HepG2 (cell line): ENCODE data around the gene SLC23A3. TPM values are rescaled to one million over a fixed set of nuclear protein-coding genes. Genes with fewer than 3 reads are reported as not detected.

Experiments
- ARID5B ChIP-seq: IDR thresholded peaks from 2 replicates; pipeline ENCODE4 v1.4.0; 2020; ENCODE audit warnings: mild to moderate bottlenecking, missing genetic modification reagents
- BCL6 ChIP-seq: IDR thresholded peaks from 2 replicates; pipeline ENCODE4 v1.6.1; 2016; ENCODE audit warnings: missing genetic modification reagents, missing compliant biosample characterization
- DNMT3B ChIP-seq: conservative IDR thresholded peaks from 2 replicates; pipeline ENCODE4 v1.6.1; 2016; ENCODE audit warnings: missing biosample characterization, control low read depth
- FOXO1 ChIP-seq: sonication (generic); formaldehyde crosslinking; IDR thresholded peaks from 2 replicates; pipeline ENCODE4 v1.4.0; 2020; ENCODE audit warnings: missing genetic modification reagents
- GZF1 ChIP-seq: sonication (generic); formaldehyde crosslinking; IDR thresholded peaks from 2 replicates; pipeline ENCODE4 v1.5.1; 2020; ENCODE audit warnings: mild to moderate bottlenecking, missing genetic modification reagents
- MTF1 ChIP-seq: sonication (generic); formaldehyde crosslinking; IDR thresholded peaks from 2 replicates; pipeline ENCODE4 v1.5.0; 2020; ENCODE audit warnings: missing genetic modification reagents
- SETDB1 ChIP-seq: sonication (generic); formaldehyde crosslinking; IDR thresholded peaks from 2 replicates; pipeline ENCODE4 v1.5.1; 2020; ENCODE audit warnings: missing genetic modification reagents, mild to moderate bottlenecking, borderline replicate concordance
- TBX2 ChIP-seq: sonication (generic); formaldehyde crosslinking; IDR thresholded peaks from 2 replicates; pipeline ENCODE4 v1.5.0; 2020; ENCODE audit warnings: missing genetic modification reagents, mild to moderate bottlenecking, borderline replicate concordance
- ZBTB2 ChIP-seq: sonication (generic); formaldehyde crosslinking; IDR thresholded peaks from 2 replicates; pipeline ENCODE4 v1.8.0; 2022; ENCODE audit warnings: low read depth, missing genetic modification reagents
- ZBTB44 ChIP-seq: sonication (generic); formaldehyde crosslinking; IDR thresholded peaks from 2 replicates; pipeline ENCODE4 v1.4.0; 2020; ENCODE audit warnings: missing genetic modification reagents
- ZNF549 ChIP-seq: sonication (generic); formaldehyde crosslinking; IDR thresholded peaks from 2 replicates; pipeline ENCODE4 v1.5.0; 2020; ENCODE audit warnings: missing genetic modification reagents
- polyA plus RNA-seq, 8 experiments: library from polyadenylated mRNA; depleted of rRNA in 3 of 8; stranded (reverse) in 7 of 8; unstranded in 1 of 8; fragments of >200 nt; fragmentation: Illumina TruSeq in 4 of 8; extraction: Trizol in 4 of 8; gene quantifications; 2 replicates each; pipeline versions ENCODE4 v1.2.1 to v1.2.3, GENCODE V29; 2011 to 2016; ENCODE audit warnings: low read depth in 4 of 8, missing spikeins in 1 of 8, mixed read lengths in 1 of 8; ENCODE audit not compliant: insufficient read depth in 1 of 8
- total RNA-seq, 5 experiments: library from RNA; depleted of rRNA; stranded (reverse); fragments of >200 nt; fragmentation: Illumina TruSeq; extraction: Trizol; gene quantifications; 2 replicates each; pipeline ENCODE4 v1.2.3, GENCODE V29; 2016; ENCODE audit warnings: low read depth in 1 of 5
- TF ChIP-seq, protein P1 (sequence below): sonication (generic); formaldehyde crosslinking; IDR thresholded peaks from 2 replicates; pipeline ENCODE4 v1.4.0; 2020; ENCODE audit warnings: missing genetic modification reagents, borderline replicate concordance
- TF ChIP-seq, protein P2 (sequence below): sonication (generic); formaldehyde crosslinking; IDR thresholded peaks from 2 replicates; pipeline ENCODE4 v1.4.0; 2020; ENCODE audit warnings: missing genetic modification reagents

The SLC23A3 gene
- total and polyA plus RNA-seq, 2 of the 13 experiments (the other 11 are each of a cell fraction or from before 2014, with no cell fraction given): 0.38 to 0.78 TPM

GRCh38 chr2:219177552-219178376 is 7.9 kb upstream of the SLC23A3 start, which contains the start of gene RETREG2 (continued):
- TF ChIP-seq SETDB1 (CRISPR knock-in tag): no peak
- TF ChIP-seq ARID5B: peak; percentile 49; the same call in 1 of the 2 replicates
- TF ChIP-seq BCL6 (CRISPR knock-in tag): peak; percentile 20; the same call in 1 of the 2 replicates
- TF ChIP-seq ZBTB2 (CRISPR knock-in tag): peak; percentile 80; the same call in 1 of the 2 replicates
- TF ChIP-seq, protein P1, sequence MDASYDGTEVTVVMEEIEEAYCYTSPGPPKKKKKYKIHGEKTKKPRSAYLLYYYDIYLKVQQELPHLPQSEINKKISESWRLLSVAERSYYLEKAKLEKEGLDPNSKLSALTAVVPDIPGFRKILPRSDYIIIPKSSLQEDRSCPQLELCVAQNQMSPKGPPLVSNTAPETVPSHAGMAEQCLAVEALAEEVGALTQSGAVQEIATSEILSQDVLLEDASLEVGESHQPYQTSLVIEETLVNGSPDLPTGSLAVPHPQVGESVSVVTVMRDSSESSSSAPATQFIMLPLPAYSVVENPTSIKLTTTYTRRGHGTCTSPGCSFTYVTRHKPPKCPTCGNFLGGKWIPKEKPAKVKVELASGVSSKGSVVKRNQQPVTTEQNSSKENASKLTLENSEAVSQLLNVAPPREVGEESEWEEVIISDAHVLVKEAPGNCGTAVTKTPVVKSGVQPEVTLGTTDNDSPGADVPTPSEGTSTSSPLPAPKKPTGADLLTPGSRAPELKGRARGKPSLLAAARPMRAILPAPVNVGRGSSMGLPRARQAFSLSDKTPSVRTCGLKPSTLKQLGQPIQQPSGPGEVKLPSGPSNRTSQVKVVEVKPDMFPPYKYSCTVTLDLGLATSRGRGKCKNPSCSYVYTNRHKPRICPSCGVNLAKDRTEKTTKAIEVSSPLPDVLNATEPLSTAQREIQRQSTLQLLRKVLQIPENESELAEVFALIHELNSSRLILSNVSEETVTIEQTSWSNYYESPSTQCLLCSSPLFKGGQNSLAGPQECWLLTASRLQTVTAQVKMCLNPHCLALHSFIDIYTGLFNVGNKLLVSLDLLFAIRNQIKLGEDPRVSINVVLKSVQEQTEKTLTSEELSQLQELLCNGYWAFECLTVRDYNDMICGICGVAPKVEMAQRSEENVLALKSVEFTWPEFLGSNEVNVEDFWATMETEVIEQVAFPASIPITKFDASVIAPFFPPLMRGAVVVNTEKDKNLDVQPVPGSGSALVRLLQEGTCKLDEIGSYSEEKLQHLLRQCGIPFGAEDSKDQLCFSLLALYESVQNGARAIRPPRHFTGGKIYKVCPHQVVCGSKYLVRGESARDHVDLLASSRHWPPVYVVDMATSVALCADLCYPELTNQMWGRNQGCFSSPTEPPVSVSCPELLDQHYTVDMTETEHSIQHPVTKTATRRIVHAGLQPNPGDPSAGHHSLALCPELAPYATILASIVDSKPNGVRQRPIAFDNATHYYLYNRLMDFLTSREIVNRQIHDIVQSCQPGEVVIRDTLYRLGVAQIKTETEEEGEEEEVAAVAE (CRISPR knock-in tag): no peak
- TF ChIP-seq, protein P2, sequence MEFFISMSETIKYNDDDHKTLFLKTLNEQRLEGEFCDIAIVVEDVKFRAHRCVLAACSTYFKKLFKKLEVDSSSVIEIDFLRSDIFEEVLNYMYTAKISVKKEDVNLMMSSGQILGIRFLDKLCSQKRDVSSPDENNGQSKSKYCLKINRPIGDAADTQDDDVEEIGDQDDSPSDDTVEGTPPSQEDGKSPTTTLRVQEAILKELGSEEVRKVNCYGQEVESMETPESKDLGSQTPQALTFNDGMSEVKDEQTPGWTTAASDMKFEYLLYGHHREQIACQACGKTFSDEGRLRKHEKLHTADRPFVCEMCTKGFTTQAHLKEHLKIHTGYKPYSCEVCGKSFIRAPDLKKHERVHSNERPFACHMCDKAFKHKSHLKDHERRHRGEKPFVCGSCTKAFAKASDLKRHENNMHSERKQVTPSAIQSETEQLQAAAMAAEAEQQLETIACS (CRISPR knock-in tag): 0 out of 2 replicates have a peak, but pooled peaks have one; percentile 31
- TF ChIP-seq MTF1 (CRISPR knock-in tag): no peak
- peak; percentile 66 for TF ChIP-seq TBX2 (CRISPR knock-in tag)
- no peak for TF ChIP-seq ZNF549
- TF ChIP-seq FOXO1 (CRISPR knock-in tag): peak; percentile 63; the same call in 1 of the 2 replicates
- TF ChIP-seq GZF1 (CRISPR knock-in tag): no peak; the same call in 1 of the 2 replicates
- no peak for TF ChIP-seq DNMT3B
- peak; percentile 29; the same call in 1 of the 2 replicates for TF ChIP-seq ZBTB44 (CRISPR knock-in tag)
